OCI-LY7 (cell line): ENCODE data around the gene TRMT10C. TPM values are rescaled to one million over a fixed set of nuclear protein-coding genes. Genes with fewer than 3 reads are reported as not detected.

Experiments
- BruUV-seq: library from RNA; stranded (reverse); fragments of 400-500 nt; replicated peaks from 2 replicates; lab custom pipeline; 2021; lab: Mats Ljungman, UMichigan
- CTCF ChIA-PET: fragments of 300-600 bp; sonication (Branson Sonifier 250); formaldehyde crosslinking; loops from one replicate; lab custom pipeline; 2022; ENCODE audit warnings: antibody characterized with exemption; ENCODE audit not compliant: unreplicated experiment; lab: Charles Lee
- POLR2A ChIA-PET: fragments of 300-600 bp; sonication (Branson Sonifier 250); formaldehyde crosslinking; loops from one replicate; lab custom pipeline; 2022; ENCODE audit warnings: antibody characterized with exemption; lab: Charles Lee
- DNase-seq: peaks from one replicate; pipeline ENCODE4 v3.0.0-alpha.2; 2015; ENCODE audit warnings: low spot score
- H2AFZ ChIP-seq: fragments of 200-600 bp; sonication (generic), shearing (Covaris generic); 2 replicates; pipeline ENCODE4 v1.6.1; 2014; ENCODE audit warnings: mild to moderate bottlenecking, antibody characterized with exemption, low read length, moderate library complexity
- H3K27ac ChIP-seq: fragments of 200-600 bp; sonication (generic); 2 replicates; pipeline ENCODE4 v1.5.1; 2014; ENCODE audit warnings: mixed run types, low read depth, mild to moderate bottlenecking, moderate library complexity, low read length, inconsistent platforms; ENCODE audit not compliant: poor library complexity, severe bottlenecking
- H3K36me3 ChIP-seq: fragments of 200-600 bp; sonication (generic); 2 replicates; pipeline ENCODE4 v1.6.1; 2014; ENCODE audit warnings: mild to moderate bottlenecking, antibody characterized with exemption, low read length, moderate library complexity, mixed read lengths; ENCODE audit not compliant: insufficient read depth
- H3K4me1 ChIP-seq: fragments of 200-600 bp; sonication (generic); 2 replicates; pipeline ENCODE4 v1.5.1; 2014; ENCODE audit warnings: mild to moderate bottlenecking, low read length; ENCODE audit not compliant: insufficient read depth, poor library complexity, severe bottlenecking
- H3K4me2 ChIP-seq: fragments of 200-600 bp; sonication (generic); 2 replicates; pipeline ENCODE4 v1.6.1; 2014; ENCODE audit warnings: mild to moderate bottlenecking, low read length
- H3K4me3 ChIP-seq: fragments of 200-600 bp; sonication (generic); 2 replicates; pipeline ENCODE4 v1.5.1; 2014; ENCODE audit warnings: mild to moderate bottlenecking, low read depth, low read length; ENCODE audit not compliant: poor library complexity, severe bottlenecking
- H3K79me2 ChIP-seq: fragments of 200-600 bp; sonication (generic); 2 replicates; pipeline ENCODE4 v1.6.1; 2016; ENCODE audit warnings: low read depth, mild to moderate bottlenecking, low read length, moderate library complexity, mixed read lengths; ENCODE audit not compliant: insufficient read depth
- H3K9me2 ChIP-seq: fragments of 200-600 bp; sonication (generic); 2 replicates; pipeline ENCODE4 v1.6.1; 2016; ENCODE audit warnings: mild to moderate bottlenecking, low read length, mixed read lengths; ENCODE audit not compliant: insufficient read depth
- H3K9me3 ChIP-seq: fragments of 200-600 bp; sonication (generic); 2 replicates; pipeline ENCODE4 v1.6.1; 2014; ENCODE audit warnings: mild to moderate bottlenecking, mixed run types, low read length, mixed read lengths
- H4K20me1 ChIP-seq: fragments of 200-600 bp; sonication (generic); 2 replicates; pipeline ENCODE4 v1.6.1; 2014; ENCODE audit warnings: mild to moderate bottlenecking, antibody characterized with exemption, low read length, moderate library complexity, mixed read lengths; ENCODE audit not compliant: insufficient read depth
- CTCF ChIP-seq: fragments of 200-600 bp; sonication (generic); conservative IDR thresholded peaks from 2 replicates; pipeline ENCODE4 v1.5.1; 2014; ENCODE audit warnings: mild to moderate bottlenecking, antibody characterized with exemption, low read length, moderate library complexity, mixed read lengths
- EZH2phosphoT487 ChIP-seq: fragments of 200-600 bp; sonication (generic); IDR thresholded peaks from 2 replicates; pipeline ENCODE4 v1.6.1; 2018; ENCODE audit warnings: low read depth, borderline replicate concordance, mild to moderate bottlenecking, mixed run types, antibody characterized with exemption, low read length, moderate library complexity, mixed read lengths
- intact Hi-C: fragments of 100-400 bp; cut with micrococcal nuclease; formaldehyde crosslinking; loops from one replicate; pipeline ENCODE4 v1.10.0; 2022; ENCODE audit not compliant: unreplicated experiment
- total RNA-seq, 2 experiments: library from RNA; depleted of rRNA in 1 of 2; stranded (reverse); fragments of >200 nt in 1 of 2; shearing (Covaris generic) in 1 of 2; gene quantifications; 2 replicates each; pipeline ENCODE4 v1.2.3, GENCODE V29; 2014 to 2022

The TRMT10C gene
- total RNA-seq, 2 experiments from 2014 or later = 23.6 to 29.1 TPM

DNA sequence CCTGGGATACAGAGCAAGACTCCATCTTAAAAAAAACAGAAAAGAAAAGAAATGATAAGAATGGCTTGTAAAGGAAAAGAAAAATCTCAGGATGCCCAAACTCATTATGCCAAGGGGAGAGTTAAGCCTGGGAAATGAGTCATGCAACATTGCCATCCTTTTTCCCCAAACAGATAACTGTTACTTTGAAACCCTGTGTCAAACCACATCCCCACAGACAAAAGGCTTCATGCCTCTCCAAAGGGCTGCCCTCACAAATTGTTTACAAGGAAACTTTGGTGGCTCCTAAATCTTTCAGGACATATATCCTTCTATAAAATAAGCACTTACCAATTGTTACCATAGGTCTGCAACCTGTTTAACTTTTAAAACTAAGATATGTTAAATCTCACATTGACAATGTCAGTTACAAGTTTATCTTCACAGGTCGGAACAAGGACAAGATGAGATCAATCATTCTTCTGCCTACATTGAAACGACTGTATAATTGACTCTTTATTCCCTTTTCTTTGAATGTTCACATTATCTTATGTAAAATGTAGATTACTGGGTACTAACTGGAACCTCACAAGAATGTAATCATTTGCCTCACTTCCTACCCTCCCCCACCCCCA is 30.1 kb upstream of the TRMT10C start:
- TF ChIP-seq EZH2phosphoT487 (no peak), CTCF (no peak)
- Histone ChIP-seq H3K4me1 (no peaks in the 10 kb centered on the region), H3K36me3 (no peaks in the 10 kb centered on the region), H3K9me3 (peaks cover 20% of the 10 kb centered on the region; the same call in 1 of the 2 replicates), H3K4me3 (no peak overlapping the region), H3K4me2 (no peak overlapping the region), H3K27ac (no peak overlapping the region), H2AFZ (no peak overlapping the region), H4K20me1 (no peaks in the 10 kb centered on the region), H3K9me2 (no peaks in the 10 kb centered on the region), H3K79me2 (no peaks in the 10 kb centered on the region)
- intact Hi-C loops = no loop called here
- CTCF ChIA-PET = no interaction called here
- DNase-seq = no peak
- POLR2A ChIA-PET = interaction anchor here (0.5 kb wide), 1 partner anchor 537 kb away, joined by 3 read pairs; no protein-coding TSS in a partner anchor
- BruUV-seq = no TSS peak

DNA sequence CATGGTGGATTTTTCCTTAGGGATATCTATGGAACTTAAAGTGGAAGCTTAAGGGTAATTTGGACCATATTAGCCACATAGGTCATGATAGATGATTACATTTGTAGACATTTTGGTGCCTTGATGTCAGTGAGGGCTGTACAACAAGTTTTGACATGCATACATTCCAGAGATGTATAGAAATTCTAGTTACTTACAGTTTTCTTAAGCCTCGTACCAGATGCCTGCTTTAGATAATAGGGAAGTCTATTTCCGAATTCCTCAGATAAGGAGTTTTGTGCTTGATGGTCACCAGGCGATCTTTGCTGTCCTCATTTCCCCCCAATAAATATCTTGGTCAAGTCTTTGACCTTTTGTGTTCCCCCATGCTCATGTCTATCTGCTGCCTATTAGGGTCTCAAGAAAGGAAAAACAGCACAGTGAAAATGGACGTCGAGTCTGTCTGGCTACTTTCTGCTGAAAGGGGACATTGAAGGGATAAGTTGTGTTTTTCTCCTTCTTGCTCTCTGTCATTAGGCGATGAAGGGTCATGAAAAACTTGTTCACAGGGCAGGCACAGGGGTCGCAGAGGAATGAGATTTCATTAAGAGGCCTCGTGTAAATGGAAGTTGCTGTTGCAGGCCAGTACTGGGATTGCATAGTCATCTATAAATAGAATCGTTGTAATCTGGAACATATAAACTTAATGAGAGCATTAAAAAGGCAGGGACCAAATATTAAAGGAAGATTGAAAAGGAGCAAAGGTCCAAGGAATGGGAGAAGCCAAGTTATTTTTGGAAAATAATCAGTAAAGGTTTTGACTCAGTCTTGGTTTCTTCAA is 28.7 kb upstream of the TRMT10C start:
- H3K4me1 ChIP-seq = no peaks in the 10 kb centered on the region
- BruUV-seq = no TSS peak
- H3K36me3 ChIP-seq = no peaks in the 10 kb centered on the region
- H3K9me3 ChIP-seq = peaks cover 20% of the 10 kb centered on the region; the same call in 1 of the 2 replicates
- H2AFZ ChIP-seq = no peak overlapping the region
- ChIA-PET POLR2A (no interaction called here), CTCF (no interaction called here)
- intact Hi-C loops = no loop called here
- H3K4me2 ChIP-seq = no peak overlapping the region
- no peak overlapping the region for H3K27ac ChIP-seq
- no peaks in the 10 kb centered on the region for H3K9me2 ChIP-seq
- H3K4me3 ChIP-seq = no peak overlapping the region
- DNase-seq = no peak
- H3K79me2 ChIP-seq = no peaks in the 10 kb centered on the region
- no peaks in the 10 kb centered on the region for H4K20me1 ChIP-seq
- TF ChIP-seq EZH2phosphoT487 = no peak
- no peak for TF ChIP-seq CTCF

DNA sequence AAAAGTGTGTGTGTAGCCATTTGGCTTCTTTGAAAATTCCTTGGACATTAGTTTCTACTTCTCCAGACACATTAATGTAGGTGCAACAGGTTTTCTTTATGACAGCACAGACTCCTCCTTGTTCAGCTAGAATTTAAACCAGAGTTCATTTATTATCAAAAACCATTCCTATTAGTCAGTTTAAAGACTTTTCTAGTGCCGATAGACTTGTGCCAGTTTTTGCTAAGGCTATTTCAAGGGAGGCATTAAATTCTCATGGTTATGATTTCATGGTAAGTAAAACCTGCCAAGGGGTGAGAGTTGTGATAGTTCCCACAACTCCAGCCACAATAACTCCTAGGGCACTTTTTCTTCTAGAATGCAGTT is 28.1 kb upstream of the TRMT10C start:
- POLR2A ChIA-PET = no interaction called here

More for the DNA sequence above, 28.1 kb upstream of the TRMT10C start:
- H3K4me2 ChIP-seq = no peak overlapping the region
- no peaks in the 10 kb centered on the region for H3K36me3 ChIP-seq
- H2AFZ ChIP-seq = no peak overlapping the region
- no TSS peak for BruUV-seq
- no peak overlapping the region for H3K4me3 ChIP-seq
- H3K9me3 ChIP-seq = peaks cover 20% of the 10 kb centered on the region; the same call in 1 of the 2 replicates
- DNase-seq = no peak
- H4K20me1 ChIP-seq = no peaks in the 10 kb centered on the region
- H3K4me1 ChIP-seq = no peaks in the 10 kb centered on the region
- no peaks in the 10 kb centered on the region for H3K79me2 ChIP-seq
- CTCF ChIA-PET = no interaction called here
- no peaks in the 10 kb centered on the region for H3K9me2 ChIP-seq
- no peak for TF ChIP-seq EZH2phosphoT487
- TF ChIP-seq CTCF = no peak
- H3K27ac ChIP-seq = no peak overlapping the region
- intact Hi-C loops = no loop called here
